A549 (cell line): ENCODE measurements around the gene ASB5. TPM values are rescaled to one million over a fixed set of nuclear protein-coding genes. Genes with fewer than 3 reads are reported as not detected.

Source experiments
- ATAC-seq, 2 experiments: fragments of 200-7000 bp in 1 of 2; fragments of >200 bp in 1 of 2; cut with Nextera tagmentation in 1 of 2; cut with Tn5 transposase in 1 of 2; 3 replicates each; pipeline versions ENCODE4 v1.8.0 to v1.9.1; 2018 to 2020; ENCODE audit warnings: mild to moderate bottlenecking in 1 of 2, moderate library complexity in 1 of 2
- CTCF ChIA-PET: fragments of 300-600 bp; sonication (Branson Sonifier 250); formaldehyde crosslinking; extraction: SDS; loops from one replicate; lab custom pipeline; 2021; ENCODE audit warnings: antibody characterized with exemption, inconsistent platforms; lab: Yijun Ruan, JAX
- POLR2A ChIA-PET: fragments of 350-600 bp; formaldehyde crosslinking; extraction: SDS; loops from one replicate; lab custom pipeline; 2021; ENCODE audit warnings: antibody characterized with exemption, inconsistent platforms; lab: Yijun Ruan, JAX
- DNase-seq, 2 experiments: peaks; one replicate each; pipeline versions ENCODE4 v3.0.0 to v3.0.0-alpha.2; 2011 to 2016; ENCODE audit warnings: low read depth in 1 of 2, low spot score in 1 of 2
- FAIRE-seq: peaks from 2 replicates; lab custom pipeline; 2011; peaks lifted over from hg19 to GRCh38; lab: Jason Lieb, UNC
- H3K27ac ChIP-seq, 2 experiments: fragments of >200 bp; sonication (Bioruptor Twin); formaldehyde crosslinking; 3 replicates each; pipeline ENCODE4 v1.5.1; 2016 to 2017
- H3K4me1 ChIP-seq: fragments of >200 bp; sonication (Bioruptor Twin); formaldehyde crosslinking; 3 replicates; pipeline ENCODE4 v1.6.1; 2016
- H3K4me2 ChIP-seq: fragments of >200 bp; sonication (Bioruptor Twin); formaldehyde crosslinking; 3 replicates; pipeline ENCODE4 v1.6.1; 2016
- H3K4me3 ChIP-seq: fragments of >200 bp; sonication (Bioruptor Twin); formaldehyde crosslinking; 3 replicates; pipeline ENCODE4 v1.5.1; 2016
- H3K9me3 ChIP-seq: fragments of >200 bp; sonication (Bioruptor Twin); formaldehyde crosslinking; 3 replicates; pipeline ENCODE4 v1.6.1; 2016
- CBX2 ChIP-seq: fragments of 200-600 bp; sonication (generic); IDR thresholded peaks from 2 replicates; pipeline ENCODE4 v1.6.1; 2016; ENCODE audit warnings: low read depth, mild to moderate bottlenecking, borderline replicate concordance
- CBX8 ChIP-seq: fragments of 200-600 bp; sonication (generic); IDR thresholded peaks from 2 replicates; pipeline ENCODE4 v1.6.1; 2016
- CEBPB ChIP-seq, 2 experiments: fragments of >200 bp in 1 of 2; sonication (Bioruptor Twin) in 1 of 2; formaldehyde crosslinking in 1 of 2; IDR thresholded peaks; 2 replicates each; pipeline ENCODE4 v1.6.1; 2012 to 2016
- CHD4 ChIP-seq: fragments of 200-600 bp; sonication (generic); IDR thresholded peaks from 2 replicates; pipeline ENCODE4 v1.6.1; 2016; ENCODE audit warnings: antibody characterized with exemption, mild to moderate bottlenecking, borderline replicate concordance
- EHMT2 ChIP-seq: fragments of 200-600 bp; sonication (generic); IDR thresholded peaks from 2 replicates; pipeline ENCODE4 v1.6.1; 2016; ENCODE audit warnings: antibody characterized with exemption, low read depth, mild to moderate bottlenecking, moderate library complexity
- EP300 ChIP-seq, 2 experiments: fragments of >200 bp; sonication (Bioruptor Twin); formaldehyde crosslinking; IDR thresholded peaks; 2 replicates in 1 of 2; 3 replicates in 1 of 2; pipeline ENCODE4 v1.6.1; 2016 to 2017
- ESRRA ChIP-seq: fragments of 150-350 bp; IDR thresholded peaks from 2 replicates; pipeline ENCODE4 v1.6.1; 2014; ENCODE audit warnings: mild to moderate bottlenecking, low read length, borderline replicate concordance
- MAZ ChIP-seq: fragments of 150-350 bp; IDR thresholded peaks from 2 replicates; pipeline ENCODE4 v1.6.1; 2014; ENCODE audit warnings: antibody characterized with exemption, low read depth, low read length, borderline replicate concordance
- MYC ChIP-seq: IDR thresholded peaks from 2 replicates; pipeline ENCODE4 v1.6.1; 2012; ENCODE audit warnings: mild to moderate bottlenecking, inconsistent platforms, low read length, improper control_type of control experiment, borderline replicate concordance
- NPAS2 ChIP-seq: fragments of 250-450 bp; sonication (Bioruptor Pico); IDR thresholded peaks from 2 replicates; pipeline ENCODE4 v1.8.0; 2022; ENCODE audit warnings: mild to moderate bottlenecking, moderate library complexity, borderline replicate concordance
- POLR2A ChIP-seq: IDR thresholded peaks from 2 replicates; pipeline ENCODE4 v1.6.1; 2012; ENCODE audit warnings: mild to moderate bottlenecking, low read length
- RARB ChIP-seq: fragments of 250-450 bp; sonication (Bioruptor Pico); IDR thresholded peaks from 2 replicates; pipeline ENCODE4 v1.8.0; 2021; ENCODE audit warnings: mild to moderate bottlenecking, moderate library complexity
- SMC3 ChIP-seq: fragments of >200 bp; sonication (Bioruptor Twin); formaldehyde crosslinking; IDR thresholded peaks from 3 replicates; pipeline ENCODE4 v1.6.1; 2018; ENCODE audit warnings: inconsistent platforms
- TFCP2L1 ChIP-seq: fragments of 250-450 bp; sonication (Bioruptor Pico); IDR thresholded peaks from 2 replicates; pipeline ENCODE4 v1.5.0; 2021; ENCODE audit warnings: mild to moderate bottlenecking
- TP53 ChIP-seq: fragments of 250-450 bp; sonication (Bioruptor Pico); IDR thresholded peaks from 2 replicates; pipeline ENCODE4 v1.5.0; 2021; ENCODE audit warnings: mild to moderate bottlenecking, moderate library complexity
- USF2 ChIP-seq: fragments of 450-650 bp; IDR thresholded peaks from 2 replicates; pipeline ENCODE4 v1.6.1; 2014; ENCODE audit warnings: antibody characterized with exemption
- ZNF302 ChIP-seq: fragments of 250-450 bp; sonication (Bioruptor Pico); IDR thresholded peaks from 2 replicates; pipeline ENCODE4 v1.9.0; 2021; ENCODE audit warnings: inconsistent platforms, mild to moderate bottlenecking, moderate library complexity
- ZSCAN20 ChIP-seq: fragments of 250-450 bp; sonication (Bioruptor Pico); IDR thresholded peaks from 2 replicates; pipeline ENCODE4 v1.8.0; 2022; ENCODE audit warnings: mild to moderate bottlenecking, moderate library complexity
- WGBS: methylation state at CpG from one replicate; pipeline ENCODE4 v1.1.6; 2017; ENCODE audit errors: missing lambda C conversion rate; 5-methylcytosine and 5-hydroxymethylcytosine counted together
- polyA plus RNA-seq, 4 experiments: library from polyadenylated mRNA; depleted of rRNA in 3 of 4; stranded (reverse); fragments of >200 nt; fragmentation: RNase III in 1 of 4; extraction: RNeasy Plus Mini Kit Qiagen cat#74134 plus additional on column Dnase treatment in 1 of 4; gene quantifications; 2 replicates in 3 of 4; 3 replicates in 1 of 4; pipeline ENCODE4 v1.2.3, GENCODE V29; 2011 to 2017
- TF ChIP-seq, protein P1 (sequence below): fragments of 250-450 bp; sonication (Bioruptor Pico); IDR thresholded peaks from 2 replicates; pipeline ENCODE4 v1.5.0; 2020; ENCODE audit warnings: low read depth, mild to moderate bottlenecking, moderate library complexity
- TF ChIP-seq, protein P2 (sequence below): fragments of >200 bp; sonication (Bioruptor Twin); formaldehyde crosslinking; IDR thresholded peaks from 3 replicates; pipeline ENCODE4 v1.6.1; 2016
- TF ChIP-seq, protein P3 (sequence below): fragments of 200-600 bp; sonication (generic); IDR thresholded peaks from 2 replicates; pipeline ENCODE4 v1.6.1; 2016; ENCODE audit warnings: antibody characterized with exemption, mild to moderate bottlenecking, moderate library complexity

The ASB5 gene
- polyA plus RNA-seq, 2 of the 4 experiments (the other 2 are of a cell fraction): not detected

DNA sequence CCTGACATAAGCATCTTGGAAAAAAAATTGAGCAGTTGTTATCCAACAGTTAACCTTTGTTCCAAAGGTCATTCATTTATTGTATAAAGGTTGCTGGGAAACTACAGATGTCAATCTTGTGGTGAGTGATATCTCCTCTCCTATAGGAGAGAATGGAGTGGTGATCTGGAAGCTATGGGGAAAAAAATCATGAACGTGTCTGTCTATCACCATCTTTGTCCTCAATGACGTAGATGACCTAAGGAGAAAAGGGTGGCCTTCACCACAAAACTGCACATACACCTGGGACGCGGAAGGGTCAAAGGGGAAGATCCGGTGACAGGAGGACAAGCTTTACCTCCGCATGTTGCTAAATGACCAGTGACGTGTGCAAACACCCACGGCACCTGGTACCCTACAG, 27.3 kb downstream of the ASB5 start:
- Histone ChIP-seq H3K4me3 (no peak overlapping the region), H3K9me3 (no peaks in the 10 kb centered on the region), H3K27ac (no peak overlapping the region), H3K4me1 (no peaks in the 10 kb centered on the region), H3K4me2 (no peak overlapping the region)
- WGBS: 91% methylated on average over 8 of the region's 8 CpGs
- ChIA-PET CTCF (no interaction called here), POLR2A (no interaction called here)
- no peak for FAIRE-seq
- no peak for DNase-seq
- TF ChIP-seq ZSCAN20 (CRISPR knock-in tag) (no peak), USF2 (no peak), CBX2 (no peak), SMC3 (no peak), TFCP2L1 (CRISPR knock-in tag) (no peak), MAZ (no peak), CBX8 (no peak)
- TF ChIP-seq, protein P1, sequence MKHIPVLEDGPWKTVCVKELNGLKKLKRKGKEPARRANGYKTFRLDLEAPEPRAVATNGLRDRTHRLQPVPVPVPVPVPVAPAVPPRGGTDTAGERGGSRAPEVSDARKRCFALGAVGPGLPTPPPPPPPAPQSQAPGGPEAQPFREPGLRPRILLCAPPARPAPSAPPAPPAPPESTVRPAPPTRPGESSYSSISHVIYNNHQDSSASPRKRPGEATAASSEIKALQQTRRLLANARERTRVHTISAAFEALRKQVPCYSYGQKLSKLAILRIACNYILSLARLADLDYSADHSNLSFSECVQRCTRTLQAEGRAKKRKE (CRISPR knock-in tag): no peak
- TF ChIP-seq, protein P2, sequence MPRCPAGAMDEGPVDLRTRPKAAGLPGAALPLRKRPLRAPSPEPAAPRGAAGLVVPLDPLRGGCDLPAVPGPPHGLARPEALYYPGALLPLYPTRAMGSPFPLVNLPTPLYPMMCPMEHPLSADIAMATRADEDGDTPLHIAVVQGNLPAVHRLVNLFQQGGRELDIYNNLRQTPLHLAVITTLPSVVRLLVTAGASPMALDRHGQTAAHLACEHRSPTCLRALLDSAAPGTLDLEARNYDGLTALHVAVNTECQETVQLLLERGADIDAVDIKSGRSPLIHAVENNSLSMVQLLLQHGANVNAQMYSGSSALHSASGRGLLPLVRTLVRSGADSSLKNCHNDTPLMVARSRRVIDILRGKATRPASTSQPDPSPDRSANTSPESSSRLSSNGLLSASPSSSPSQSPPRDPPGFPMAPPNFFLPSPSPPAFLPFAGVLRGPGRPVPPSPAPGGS: no peak
- ATAC-seq: no peak

- POLR2A ChIA-PET: no interaction called here
- Histone ChIP-seq H3K4me1 (no peaks in the 10 kb centered on the region), H3K4me2 (no peak overlapping the region), H3K9me3 (no peaks in the 10 kb centered on the region), H3K4me3 (no peak overlapping the region), H3K27ac (no peak overlapping the region)
- CTCF ChIA-PET: interaction anchor here (0.9 to 1.7 kb wide), 2 partner anchors 10 to 14 kb away, joined by 3 read pairs; no protein-coding TSS in a partner anchor
- no peak for DNase-seq
- 67% methylated on average over 4 of the region's 4 CpGs for WGBS
- TF ChIP-seq SMC3 (no peak), ZNF302 (CRISPR knock-in tag) (no peak), CEBPB (IDR thresholded peaks at IDR 0.05) (no peak), ESRRA (no peak), MYC (no peak), CHD4 (no peak), NPAS2 (CRISPR knock-in tag) (no peak), POLR2A (no peak), EP300 (IDR thresholded peaks at IDR 0.05) (no peak), RARB (CRISPR knock-in tag) (no peak), TP53 (CRISPR knock-in tag) (no peak), EHMT2 (no peak)
- TF ChIP-seq, protein P3, sequence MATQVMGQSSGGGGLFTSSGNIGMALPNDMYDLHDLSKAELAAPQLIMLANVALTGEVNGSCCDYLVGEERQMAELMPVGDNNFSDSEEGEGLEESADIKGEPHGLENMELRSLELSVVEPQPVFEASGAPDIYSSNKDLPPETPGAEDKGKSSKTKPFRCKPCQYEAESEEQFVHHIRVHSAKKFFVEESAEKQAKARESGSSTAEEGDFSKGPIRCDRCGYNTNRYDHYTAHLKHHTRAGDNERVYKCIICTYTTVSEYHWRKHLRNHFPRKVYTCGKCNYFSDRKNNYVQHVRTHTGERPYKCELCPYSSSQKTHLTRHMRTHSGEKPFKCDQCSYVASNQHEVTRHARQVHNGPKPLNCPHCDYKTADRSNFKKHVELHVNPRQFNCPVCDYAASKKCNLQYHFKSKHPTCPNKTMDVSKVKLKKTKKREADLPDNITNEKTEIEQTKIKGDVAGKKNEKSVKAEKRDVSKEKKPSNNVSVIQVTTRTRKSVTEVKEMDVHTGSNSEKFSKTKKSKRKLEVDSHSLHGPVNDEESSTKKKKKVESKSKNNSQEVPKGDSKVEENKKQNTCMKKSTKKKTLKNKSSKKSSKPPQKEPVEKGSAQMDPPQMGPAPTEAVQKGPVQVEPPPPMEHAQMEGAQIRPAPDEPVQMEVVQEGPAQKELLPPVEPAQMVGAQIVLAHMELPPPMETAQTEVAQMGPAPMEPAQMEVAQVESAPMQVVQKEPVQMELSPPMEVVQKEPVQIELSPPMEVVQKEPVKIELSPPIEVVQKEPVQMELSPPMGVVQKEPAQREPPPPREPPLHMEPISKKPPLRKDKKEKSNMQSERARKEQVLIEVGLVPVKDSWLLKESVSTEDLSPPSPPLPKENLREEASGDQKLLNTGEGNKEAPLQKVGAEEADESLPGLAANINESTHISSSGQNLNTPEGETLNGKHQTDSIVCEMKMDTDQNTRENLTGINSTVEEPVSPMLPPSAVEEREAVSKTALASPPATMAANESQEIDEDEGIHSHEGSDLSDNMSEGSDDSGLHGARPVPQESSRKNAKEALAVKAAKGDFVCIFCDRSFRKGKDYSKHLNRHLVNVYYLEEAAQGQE: no peak
- TF ChIP-seq, all 56 proteins: peak for 0
- ATAC-seq (no peak), FAIRE-seq (no peak)
These were observed 30.2 kb downstream of the ASB5 start for GRCh38 chr4:176238826-176239225.
